Bladder microvascular endothelial cell (primary cell): ENCODE measurements around the gene CCDC181. TPM values are rescaled to one million over a fixed set of nuclear protein-coding genes. Genes with fewer than 3 reads are reported as not detected.

Source experiments
- total RNA-seq: library from RNA; depleted of rRNA; stranded (reverse); fragments of >200 nt; gene quantifications from 2 replicates; pipeline ENCODE4 v1.2.3, GENCODE V29; 2014

CCDC181 gene
- not detected in 2 replicates for total RNA-seq

DNA sequence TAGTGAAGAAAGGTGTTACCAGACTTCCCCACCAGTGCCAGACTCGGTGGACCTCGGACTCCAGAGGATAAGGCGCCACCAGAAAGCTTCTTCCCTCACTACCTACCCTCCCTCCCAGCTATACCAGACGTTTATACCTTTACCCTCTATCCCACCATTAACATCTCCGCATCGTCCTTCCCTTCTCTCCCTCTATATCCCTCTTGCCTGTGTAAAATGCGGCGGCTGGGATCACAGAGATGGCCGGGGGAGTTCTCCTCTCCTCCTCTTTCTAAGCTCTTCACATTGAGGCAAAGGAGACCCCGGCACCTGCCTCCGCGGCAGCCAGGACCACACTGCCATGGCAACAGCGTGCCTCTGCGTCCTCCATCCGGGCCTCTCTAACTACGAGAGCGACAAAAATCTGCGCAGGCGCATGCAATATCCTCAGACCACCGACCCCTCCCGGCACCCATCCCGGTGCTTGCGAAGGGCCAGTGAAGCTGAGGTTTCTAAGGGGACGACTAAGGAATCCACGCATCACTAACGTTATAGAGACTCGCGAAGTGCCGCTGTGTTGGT lies at the start of gene CCDC181:
CCDC181 (minus strand) TSS at position 394 of the 561 bp plus-strand sequence. CDS start 2,547 bp downstream, outside the sequence.

DNA sequence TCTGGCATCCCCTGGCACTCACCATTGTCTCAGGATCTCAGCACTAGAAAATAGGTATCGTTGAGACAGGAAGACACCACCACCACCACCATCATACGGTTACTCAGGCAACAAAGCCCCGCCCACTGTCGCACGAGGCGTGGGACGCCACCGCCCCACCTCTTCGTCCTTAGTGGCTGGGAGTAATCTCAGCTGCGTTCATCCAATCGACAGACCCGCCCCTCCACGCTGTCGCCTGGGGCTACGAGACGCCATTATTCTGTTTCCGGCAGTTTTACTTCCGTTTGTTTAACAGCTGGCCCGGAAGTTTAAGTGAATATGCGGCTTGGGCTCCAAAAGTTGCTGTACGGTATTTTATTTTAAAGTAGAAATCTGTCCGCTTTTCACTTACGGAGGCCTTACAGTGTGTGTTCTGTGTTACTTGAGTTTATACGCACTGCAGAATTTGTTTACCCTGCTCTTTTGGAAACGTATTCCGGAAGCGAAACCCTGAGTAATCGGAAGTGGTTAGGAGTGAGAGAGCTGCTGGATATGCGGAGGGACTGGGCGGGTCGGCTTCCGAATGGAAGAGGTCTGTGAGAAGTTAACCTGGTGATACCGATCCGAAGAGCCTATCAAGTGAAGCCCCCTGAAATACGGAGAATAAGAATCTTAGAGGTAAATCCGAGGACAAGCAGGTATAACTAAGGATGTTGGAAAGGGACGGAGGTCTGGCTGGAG lies 59.4 kb downstream of the CCDC181 start, which contains the start of the genes BLZF1 and NME7:
BLZF1 (plus strand) TSS at position 510 of the 720 bp plus-strand sequence. CDS start 1,328 bp downstream, outside the sequence.
NME7 (minus strand) TSS at position 112 of the 720 bp plus-strand sequence; CDS start at position 25, 87 bp downstream.

Other genes with a start within 250 kb of the CCDC181 start
- gene NME7, start 59.7 kb downstream of the CCDC181 start, total RNA-seq, result 10.8 and 14.7 TPM in 2 replicates
- 12.6 and 22.1 TPM in 2 replicates for gene BLZF1, start 59.3 kb downstream of the CCDC181 start, total RNA-seq
- gene SLC19A2, start 58.5 kb upstream of the CCDC181 start, total RNA-seq, result 1.8 and 3.8 TPM in 2 replicates
- gene F5, start 159.0 kb upstream of the CCDC181 start, total RNA-seq, result under 0.01 TPM in 1 of 2 replicates, not detected in the other
- gene SELP, start 202.7 kb upstream of the CCDC181 start, total RNA-seq, result 1.5 and 2.8 TPM in 2 replicates